NB4 (cell line): ENCODE results near the gene TOGARAM2.

Source experiments
- CTCF ChIP-seq: IDR thresholded peaks from one replicate; pipeline ENCODE4 v1.5.1; 2012; ENCODE audit warnings: low read depth, low read length
- MYC ChIP-seq: IDR thresholded peaks from 2 replicates; pipeline ENCODE4 v1.6.1; 2011; ENCODE audit warnings: low read depth, low read length
- POLR2A ChIP-seq: IDR thresholded peaks from 2 replicates; pipeline ENCODE4 v1.6.1; 2011; ENCODE audit warnings: mild to moderate bottlenecking; ENCODE audit not compliant: insufficient read length; ENCODE audit errors: extremely low read depth

- TF ChIP-seq MYC (no peak), POLR2A (no peak), CTCF (no peak)
These were observed 82.7 kb downstream of the TOGARAM2 start for GRCh38 chr2:29063646-29064345.
